SK-N-SH (cell line): ENCODE data around the gene SMKR1. TPM values are rescaled to one million over a fixed set of nuclear protein-coding genes. Genes with fewer than 3 reads are reported as not detected.

Experiments used
- CTCF ChIA-PET: fragments of 300-600, 350-600 bp; formaldehyde crosslinking; extraction: SDS; loops from one replicate; lab custom pipeline; 2021; lab: Yijun Ruan, JAX
- POLR2A ChIA-PET: fragments of 350-600 bp; sonication (Branson Sonifier 250); formaldehyde crosslinking; extraction: SDS; loops from one replicate; lab custom pipeline; 2020; ENCODE audit warnings: antibody characterized with exemption, inconsistent platforms; lab: Yijun Ruan, JAX
- DNase-seq: peaks from one replicate; pipeline ENCODE4 v3.0.0; 2012
- H2AFZ ChIP-seq: fragments of 200-600 bp; sonication (generic); 2 replicates; pipeline ENCODE4 v1.8.1; 2016; ENCODE audit warnings: antibody characterized with exemption, mild to moderate bottlenecking, low read depth
- H3F3A ChIP-seq: fragments of 200-600 bp; sonication (generic); replicated peaks from 2 replicates; pipeline ENCODE3; 2016; ENCODE audit warnings: antibody characterized with exemption, mild to moderate bottlenecking; ENCODE audit not compliant: insufficient read depth
- H3K27ac ChIP-seq, 2 experiments: fragments of 200-500 bp in 1 of 2; fragments of 200-600 bp in 1 of 2; sonication (Bioruptor generic) in 1 of 2; sonication (generic), shearing (Covaris generic) in 1 of 2; 2 replicates each; pipeline versions ENCODE4 v1.5.1 to v1.6.1; 2014 to 2016; ENCODE audit warnings: low read depth in 2 of 2, inconsistent platforms in 1 of 2, low read length in 1 of 2, mild to moderate bottlenecking in 1 of 2, mixed read lengths in 1 of 2
- H3K27me3 ChIP-seq: fragments of 200-600 bp; sonication (generic), shearing (Covaris generic); 2 replicates; pipeline ENCODE4 v1.6.1; 2016; ENCODE audit warnings: mixed run types; ENCODE audit not compliant: insufficient read depth
- H3K36me3 ChIP-seq, 2 experiments: fragments of 200-500 bp in 1 of 2; fragments of 200-600 bp in 1 of 2; sonication (Bioruptor generic) in 1 of 2; sonication (generic) in 1 of 2; replicated peaks in 1 of 2; 2 replicates each; pipeline versions ENCODE3 to v1.5.1; 2014 to 2016; ENCODE audit warnings: low read length in 1 of 2, mild to moderate bottlenecking in 1 of 2; ENCODE audit not compliant: insufficient read depth in 2 of 2, control insufficient read depth in 1 of 2
- H3K4me1 ChIP-seq, 2 experiments: fragments of 200-500 bp in 1 of 2; fragments of 200-600 bp in 1 of 2; sonication (Bioruptor generic) in 1 of 2; sonication (generic), shearing (Covaris generic) in 1 of 2; 2 replicates each; pipeline versions ENCODE4 v1.5.1 to v1.6.1; 2014 to 2016; ENCODE audit warnings: low read depth in 1 of 2, low read length in 1 of 2, mixed run types in 1 of 2; ENCODE audit not compliant: insufficient read depth in 2 of 2, control insufficient read depth in 1 of 2
- H3K4me2 ChIP-seq: fragments of 200-600 bp; sonication (generic), shearing (Covaris generic); 2 replicates; pipeline ENCODE4 v1.6.1; 2017; ENCODE audit warnings: mixed run types
- H3K4me3 ChIP-seq, 2 experiments: fragments of 200-500 bp in 1 of 2; fragments of 200-600 bp in 1 of 2; sonication (Bioruptor generic) in 1 of 2; sonication (generic), shearing (Covaris generic) in 1 of 2; 2 replicates each; pipeline versions ENCODE4 v1.5.1 to v1.8.1; 2014 to 2016; ENCODE audit warnings: low read depth in 2 of 2, inconsistent platforms in 1 of 2, low read length in 1 of 2, mild to moderate bottlenecking in 1 of 2, mixed read lengths in 1 of 2, moderate library complexity in 1 of 2
- H3K79me2 ChIP-seq: fragments of 200-600 bp; sonication (generic); 2 replicates; pipeline ENCODE4 v1.8.1; 2017; ENCODE audit warnings: mild to moderate bottlenecking; ENCODE audit not compliant: insufficient read depth
- H3K9ac ChIP-seq: fragments of 200-600 bp; sonication (generic); 2 replicates; pipeline ENCODE4 v1.6.1; 2017; ENCODE audit warnings: mixed run types
- H3K9me2 ChIP-seq: fragments of 200-600 bp; sonication (generic); 2 replicates; pipeline ENCODE4 v1.6.1; 2017; ENCODE audit warnings: mixed run types
- H3K9me3 ChIP-seq: fragments of 200-600 bp; sonication (generic); 2 replicates; pipeline ENCODE4 v1.6.1; 2017; ENCODE audit warnings: mixed run types, mild to moderate bottlenecking, moderate library complexity
- H4K20me1 ChIP-seq: fragments of 200-600 bp; sonication (generic); 2 replicates; pipeline ENCODE4 v1.6.1; 2017; ENCODE audit warnings: mild to moderate bottlenecking, mixed run types; ENCODE audit not compliant: insufficient read depth
- CTCF ChIP-seq: fragments of 200-600 bp; sonication (generic); IDR thresholded peaks from 2 replicates; pipeline ENCODE4 v1.6.1; 2017; ENCODE audit warnings: antibody characterized with exemption, mild to moderate bottlenecking, moderate library complexity
- EZH2phosphoT487 ChIP-seq: fragments of 200-600 bp; sonication (generic); IDR thresholded peaks from 2 replicates; pipeline ENCODE4 v1.6.1; 2017; ENCODE audit warnings: low read depth, mixed run types, mild to moderate bottlenecking, antibody characterized with exemption, moderate library complexity, borderline replicate concordance
- FOXM1 ChIP-seq: IDR thresholded peaks from 2 replicates; pipeline ENCODE4 v1.4.0; 2012; ENCODE audit warnings: low read depth, mild to moderate bottlenecking
- JUND ChIP-seq: IDR thresholded peaks from 2 replicates; pipeline ENCODE4 v1.4.0; 2012
- MXI1 ChIP-seq: IDR thresholded peaks from 2 replicates; pipeline ENCODE4 v1.6.1; 2012; ENCODE audit warnings: mild to moderate bottlenecking, low read depth, low read length, improper control_type of control experiment
- NRF1 ChIP-seq: IDR thresholded peaks from 2 replicates; pipeline ENCODE4 v1.6.1; 2012; ENCODE audit warnings: low read depth, mild to moderate bottlenecking, low read length
- RXRA ChIP-seq: IDR thresholded peaks from 2 replicates; pipeline ENCODE4 v1.4.0; 2012; ENCODE audit warnings: low read depth, mild to moderate bottlenecking, borderline replicate concordance
- SIN3A ChIP-seq: IDR thresholded peaks from 2 replicates; pipeline ENCODE4 v1.6.1; 2012; ENCODE audit warnings: low read depth, mild to moderate bottlenecking, low read length, moderate library complexity, borderline replicate concordance
- TEAD4 ChIP-seq: IDR thresholded peaks from 2 replicates; pipeline ENCODE4 v1.4.0; 2012; ENCODE audit warnings: mild to moderate bottlenecking, borderline replicate concordance; ENCODE audit not compliant: insufficient read depth
- USF1 ChIP-seq: IDR thresholded peaks from 2 replicates; pipeline ENCODE4 v1.4.0; 2012; ENCODE audit warnings: low read depth, borderline replicate concordance
- WGBS: methylation state at CpG from one replicate; pipeline ENCODE4 v1.1.6; 2017; ENCODE audit warnings: low lambda C conversion rate; 5-methylcytosine and 5-hydroxymethylcytosine counted together
- polyA plus RNA-seq, 3 experiments: library from polyadenylated mRNA; depleted of rRNA; stranded (reverse); fragments of >200 nt; gene quantifications; 2 replicates each; pipeline ENCODE4 v1.2.3, GENCODE V29; 2012

Gene SMKR1
- polyA plus RNA-seq, 1 of the 3 experiments (the other 2 are of a cell fraction) = 8.1 TPM

- Histone ChIP-seq H3K79me2 (no peaks in the 10 kb centered on the region), H3K9ac (no peak overlapping the region), H3F3A (no peaks in the 10 kb centered on the region), H3K4me1 (no peaks in the 10 kb centered on the region), H3K9me3 (no peaks in the 10 kb centered on the region), H3K4me3 (no peak overlapping the region), H3K27me3 (no peaks in the 10 kb centered on the region), H3K4me2 (no peak overlapping the region), H3K36me3 (no peaks in the 10 kb centered on the region), H3K9me2 (no peaks in the 10 kb centered on the region), H2AFZ (no peak overlapping the region), H3K27ac (no peak overlapping the region), H4K20me1 (no peaks in the 10 kb centered on the region)
- DNase-seq = no peak
- POLR2A ChIA-PET = no interaction called here
- TF ChIP-seq RXRA (no peak), FOXM1 (no peak), SIN3A (no peak), JUND (no peak)
- CTCF ChIA-PET = interaction anchor here (1.5 kb wide), 1 partner anchor 51 kb away, joined by 3 read pairs; no protein-coding TSS in a partner anchor
Observed at GRCh38 chr7:129538790-129539189, 36.5 kb downstream of the SMKR1 start.

GRCh38 chr7:129540340-129540739 lies 38.0 kb downstream of the SMKR1 start:
- H3K27me3 ChIP-seq = peaks cover 3% of the 10 kb centered on the region; the same call in 1 of the 2 replicates
- H3K9me3 ChIP-seq = no peaks in the 10 kb centered on the region
- TF ChIP-seq MXI1 (no peak), NRF1 (no peak)
- 85% methylated on average over 10 of the region's 10 CpGs for WGBS
- POLR2A ChIA-PET = no interaction called here
- H3K36me3 ChIP-seq = no peaks in the 10 kb centered on the region
- CTCF ChIA-PET = interaction anchor here (0.7 to 1.3 kb wide), 5 partner anchors 10 to 763 kb away, joined by 3 to 4 read pairs (median 3); no protein-coding TSS in a partner anchor
- H2AFZ ChIP-seq = no peak overlapping the region
- H3K27ac ChIP-seq = no peak overlapping the region
- no peaks in the 10 kb centered on the region for H3K79me2 ChIP-seq
- no peaks in the 10 kb centered on the region for H3K9me2 ChIP-seq
- H3F3A ChIP-seq = no peaks in the 10 kb centered on the region
- no peak overlapping the region for H3K4me3 ChIP-seq
- H3K4me1 ChIP-seq = no peaks in the 10 kb centered on the region
- no peaks in the 10 kb centered on the region for H4K20me1 ChIP-seq
- H3K4me2 ChIP-seq = no peak overlapping the region
- DNase-seq = no peak
- H3K9ac ChIP-seq = no peak overlapping the region

GRCh38 chr7:129544700-129545099 lies 42.4 kb downstream of the SMKR1 start:
- H3K9me2 ChIP-seq = no peaks in the 10 kb centered on the region
- no peak overlapping the region for H3K9ac ChIP-seq
- no peaks in the 10 kb centered on the region for H3K36me3 ChIP-seq
- no peaks in the 10 kb centered on the region for H4K20me1 ChIP-seq
- H3K27me3 ChIP-seq = peaks cover 8% of the 10 kb centered on the region; the same call in 1 of the 2 replicates
- no peak for DNase-seq
- H3K4me3 ChIP-seq = no peak overlapping the region
- ChIA-PET CTCF (interaction anchor here (1.1 kb wide), 1 partner anchor 100 kb away, joined by 3 read pairs; no protein-coding TSS in a partner anchor), POLR2A (no interaction called here)
- no peak overlapping the region for H3K4me2 ChIP-seq
- no peak overlapping the region for H3K27ac ChIP-seq
- no peak overlapping the region for H2AFZ ChIP-seq
- H3K9me3 ChIP-seq = no peaks in the 10 kb centered on the region
- no peaks in the 10 kb centered on the region for H3K79me2 ChIP-seq
- H3F3A ChIP-seq = no peaks in the 10 kb centered on the region
- no peaks in the 10 kb centered on the region for H3K4me1 ChIP-seq
- TF ChIP-seq MXI1 (no peak), USF1 (no peak), EZH2phosphoT487 (no peak), TEAD4 (no peak), CTCF (no peak), NRF1 (no peak)
- 66% methylated on average over 5 of the region's 5 CpGs for WGBS
